Stimulated activated CD8-positive, alpha-beta memory T cell treated with anti-CD3 and anti-CD28 coated beads, Interleukin-7, amount 100 ng/mL, for 1 hour (primary cell): ENCODE results near the gene WDR11.
A peak's percentile ranks its signal among the peaks of the same experiment; 100 is the strongest.

ENCODE experiments used
- DNase-seq, 2 donors: peaks; one replicate each; pipeline ENCODE4 v3.0.0-alpha.2; 2020; ENCODE audit warnings: low read depth in 2 of 2

WDR11 gene

GRCh38 chr10:120945801-120946302 lies 94.7 kb downstream of the WDR11 start:
- DNase-seq, result no peak

- DNase-seq, result no peak
Measured at GRCh38 chr10:120946497-120946896, 95.3 kb downstream of the WDR11 start.

GRCh38 chr10:120948889-120949608 lies 97.9 kb downstream of the WDR11 start:
- DNase-seq, result peak; percentile 7 to 29

DNA sequence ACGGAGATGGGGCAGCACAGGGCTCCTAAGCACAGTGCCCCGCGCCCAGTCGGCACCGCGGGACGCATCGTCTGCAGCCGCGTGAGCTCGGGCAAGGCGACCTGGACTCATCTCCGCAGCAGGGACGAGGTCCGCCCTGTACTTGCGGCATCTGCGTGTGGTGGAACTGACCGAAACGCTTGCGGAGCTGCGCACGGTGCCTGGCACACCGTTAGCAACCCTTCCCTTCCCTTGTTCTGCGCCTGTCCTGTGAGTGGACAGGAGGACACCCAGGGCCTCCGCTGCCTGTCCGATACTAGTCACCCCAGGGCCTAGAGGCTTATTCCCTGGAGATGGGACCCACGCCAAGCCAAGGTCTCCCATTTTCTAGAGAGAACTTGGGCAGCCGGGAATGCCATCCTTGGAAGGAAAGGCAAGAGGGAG lies 98.5 kb downstream of the WDR11 start:
- no peak for DNase-seq

GRCh38 chr10:120950051-120950561 lies 98.9 kb downstream of the WDR11 start:
- DNase-seq, result no peak

GRCh38 chr10:120951288-120951687 lies 100.1 kb downstream of the WDR11 start:
- no peak for DNase-seq

- no peak for DNase-seq
Measured at GRCh38 chr10:120953897-120954296, 102.7 kb downstream of the WDR11 start.
